Measurements from ENCODE around the gene SPIN1.

SPIN1 gene

GRCh38 chr9:88433583-88434255 is 45.5 kb downstream of the SPIN1 start:
- no peak overlapping the region for H3K4me3 ChIP-seq (ENCODE audit: low read length)
- peak; percentile 24 for DNase-seq (ENCODE audit: low read depth)
- TF ChIP-seq CTCF (conservative IDR thresholded peaks at IDR 0.05; ENCODE audit: low read depth, low read length) = no peak

GRCh38 chr9:88435336-88435735 is 47.1 kb downstream of the SPIN1 start:
- no peak for DNase-seq (ENCODE audit: low read depth)
- no peak for TF ChIP-seq CTCF (conservative IDR thresholded peaks at IDR 0.05; ENCODE audit: low read depth, low read length)
- H3K4me3 ChIP-seq (ENCODE audit: low read length) = no peak overlapping the region

- TF ChIP-seq CTCF (conservative IDR thresholded peaks at IDR 0.05; ENCODE audit: low read depth, low read length) = no peak
- H3K4me3 ChIP-seq (ENCODE audit: low read length) = no peak overlapping the region
- DNase-seq (ENCODE audit: low read depth) = no peak
These were observed 48.1 kb downstream of the SPIN1 start for GRCh38 chr9:88436379-88436778.

- H3K4me3 ChIP-seq (ENCODE audit: low read length) = no peak overlapping the region
- no peak for TF ChIP-seq CTCF (conservative IDR thresholded peaks at IDR 0.05; ENCODE audit: low read depth, low read length)
- DNase-seq (ENCODE audit: low read depth) = no peak
These were observed 49.2 kb downstream of the SPIN1 start for GRCh38 chr9:88437210-88438146.

GRCh38 chr9:88438811-88439210 is 50.6 kb downstream of the SPIN1 start:
- no peak for TF ChIP-seq CTCF (conservative IDR thresholded peaks at IDR 0.05; ENCODE audit: low read depth, low read length)
- DNase-seq (ENCODE audit: low read depth) = no peak

GRCh38 chr9:88441301-88442007 is 53.2 kb downstream of the SPIN1 start:
- TF ChIP-seq CTCF (conservative IDR thresholded peaks at IDR 0.05; ENCODE audit: low read depth, low read length) = no peak
- H3K4me3 ChIP-seq (ENCODE audit: low read length) = no peak overlapping the region
- DNase-seq (ENCODE audit: low read depth) = no peak

More at GRCh38 chr9:88438811-88439210, 50.6 kb downstream of the SPIN1 start:
- no peak overlapping the region for H3K4me3 ChIP-seq (ENCODE audit: low read length)
